Astrocyte of the cerebellum (primary cell): ENCODE results near the gene MYL6B.

Experiments used
- DNase-seq: peaks from one replicate; pipeline ENCODE4 v3.0.0-alpha.2; 2011; ENCODE audit warnings: low read depth
- H3K4me3 ChIP-seq: 2 replicates; pipeline ENCODE4 v1.5.1; 2011; ENCODE audit warnings: mild to moderate bottlenecking, low read depth, low read length, moderate library complexity
- CTCF ChIP-seq: IDR thresholded peaks from 2 replicates; pipeline ENCODE4 v1.5.1; 2012; ENCODE audit warnings: low read length, low read depth, moderate library complexity, mild to moderate bottlenecking; ENCODE audit errors: missing control alignments
- in situ Hi-C: cut with HindIII; loops from 2 replicates; pipeline ENCODE4 v1.10.0; 2017; ENCODE audit warnings: low sequenced_read_pairs

The MYL6B gene

GRCh38 chr12:56206452-56207166, 54.2 kb downstream of the MYL6B start:
- no peak overlapping the region for H3K4me3 ChIP-seq
- peak; percentile 19 for DNase-seq
- in situ Hi-C loops = no loop called here
- peak; percentile 82 for TF ChIP-seq CTCF
